Activated naive CD8-positive, alpha-beta T cell treated with anti-CD3 and anti-CD28 coated beads, Interleukin-2, amount 10 ng/mL, durations not matched to agents 7 days and 5 days (primary cell): ENCODE data around the gene INHBB. TPM values are rescaled to one million over a fixed set of nuclear protein-coding genes. Genes with fewer than 3 reads are reported as not detected.
"Not testable (repeated sequence)": the region's sequence is repeated elsewhere in the genome, so short reads cannot be mapped to it uniquely, and the experiment has no call there.

Experiments used
- ATAC-seq: fragments of 150-1000 bp; cut with Tn5 transposase; one replicate; pipeline ENCODE4 v1.10.0; 2021; ENCODE audit warnings: low read depth, moderate library complexity
- POLR2A ChIA-PET: fragments of 350-600 bp; sonication (Branson Sonifier 250); formaldehyde crosslinking; loops from one replicate; lab custom pipeline; 2021; ENCODE audit warnings: antibody characterized with exemption; lab: Charles Lee
- DNase-seq: peaks from one replicate; pipeline ENCODE4 v3.0.0; 2021
- H3K27ac Mint-ChIP-seq: one replicate; pipeline ENCODE4 v1.8.0; 2022; ENCODE audit warnings: mild to moderate bottlenecking, mixed read lengths
- H3K27me3 Mint-ChIP-seq: one replicate; pipeline ENCODE4 v1.8.0; 2022; ENCODE audit warnings: mild to moderate bottlenecking, moderate library complexity, mixed read lengths
- H3K36me3 Mint-ChIP-seq: one replicate; pipeline ENCODE4 v1.8.0; 2021; ENCODE audit warnings: mild to moderate bottlenecking, mixed read lengths
- H3K4me1 Mint-ChIP-seq: one replicate; pipeline ENCODE4 v1.8.0; 2021; ENCODE audit warnings: mixed read lengths
- H3K4me3 Mint-ChIP-seq: one replicate; pipeline ENCODE4 v1.8.0; 2022; ENCODE audit warnings: mild to moderate bottlenecking, moderate library complexity, mixed read lengths
- H3K9me3 Mint-ChIP-seq: one replicate; pipeline ENCODE4 v1.8.0; 2021; ENCODE audit warnings: mixed read lengths
- total RNA-seq, 2 experiments: library from RNA; stranded (reverse); gene quantifications; one replicate each; pipeline ENCODE4 v1.2.3, GENCODE V29; 2021

Gene INHBB
- total RNA-seq, 2 experiments from 2014 or later, result not detected

DNA sequence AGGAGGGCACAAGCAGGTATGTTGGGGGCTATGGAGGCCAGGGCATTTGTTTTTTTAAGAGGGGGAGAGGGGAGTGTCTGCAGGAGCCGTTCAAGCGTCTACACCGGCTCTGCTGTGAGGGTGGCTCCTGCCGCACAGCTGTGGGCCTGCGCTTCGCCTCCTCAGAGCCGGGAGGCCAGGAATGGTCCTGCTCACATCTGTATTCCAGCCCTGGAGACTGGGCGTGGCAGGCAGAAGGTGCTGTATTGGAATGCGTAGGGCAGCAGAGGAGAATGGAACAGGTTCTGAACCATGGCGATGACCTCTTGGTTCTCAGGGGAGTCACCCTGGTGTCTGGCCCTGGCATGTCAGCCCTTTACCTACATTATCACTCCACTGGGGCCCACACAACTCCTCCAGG lies 26.8 kb upstream of the INHBB start:
- Mint-ChIP-seq H3K9me3 (no peaks in the 10 kb centered on the region), H3K27me3 (peaks cover 6% of the 10 kb centered on the region), H3K4me1 (peaks cover 17% of the 10 kb centered on the region), H3K27ac (no peak overlapping the region), H3K36me3 (no peaks in the 10 kb centered on the region), H3K4me3 (no peak overlapping the region)
- POLR2A ChIA-PET, result no interaction called here
- no peak for DNase-seq
- no peak for ATAC-seq

GRCh38 chr2:120319686-120320317 lies 26.1 kb upstream of the INHBB start:
- POLR2A ChIA-PET, result no interaction called here
- H3K27ac Mint-ChIP-seq, result no peak overlapping the region
- ATAC-seq, result no peak
- DNase-seq, result no peak
- no peak overlapping the region for H3K4me3 Mint-ChIP-seq
- peaks cover 11% of the 10 kb centered on the region for H3K4me1 Mint-ChIP-seq
- no peaks in the 10 kb centered on the region for H3K36me3 Mint-ChIP-seq
- H3K9me3 Mint-ChIP-seq, result no peaks in the 10 kb centered on the region
- H3K27me3 Mint-ChIP-seq, result peaks cover 8% of the 10 kb centered on the region

DNA sequence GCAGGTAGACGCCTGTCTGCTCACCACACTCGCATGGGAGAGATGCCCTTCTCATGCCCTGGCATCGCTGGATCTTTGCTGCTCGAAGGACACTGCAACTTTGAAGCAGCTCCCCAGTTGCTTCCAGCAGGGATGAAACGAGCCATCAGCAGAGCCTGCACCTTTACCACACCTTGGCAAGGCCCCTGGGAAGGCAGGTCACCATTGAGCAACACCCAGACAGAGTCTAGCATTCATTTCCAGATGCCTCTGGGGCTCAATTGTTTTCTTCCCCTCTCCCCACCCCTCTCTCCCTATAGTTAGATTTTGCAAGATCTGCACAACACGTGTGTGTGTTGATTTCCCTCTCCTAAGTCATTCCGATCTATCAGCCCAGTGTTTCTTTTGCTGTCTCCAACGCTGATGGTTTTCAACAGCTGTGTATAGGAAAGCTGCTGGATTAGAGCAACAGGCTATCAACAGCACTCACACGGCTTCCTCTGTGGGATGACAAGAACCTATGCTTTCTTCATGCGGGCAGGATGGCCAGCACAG lies 25.6 kb upstream of the INHBB start:
- no peaks in the 10 kb centered on the region for H3K36me3 Mint-ChIP-seq
- H3K27me3 Mint-ChIP-seq, result peaks cover 8% of the 10 kb centered on the region
- no peak overlapping the region for H3K27ac Mint-ChIP-seq
- peaks cover 7% of the 10 kb centered on the region for H3K4me1 Mint-ChIP-seq
- no peaks in the 10 kb centered on the region for H3K9me3 Mint-ChIP-seq
- no peak overlapping the region for H3K4me3 Mint-ChIP-seq
- POLR2A ChIA-PET, result no interaction called here
- ATAC-seq, result no peak
- no peak for DNase-seq

DNA sequence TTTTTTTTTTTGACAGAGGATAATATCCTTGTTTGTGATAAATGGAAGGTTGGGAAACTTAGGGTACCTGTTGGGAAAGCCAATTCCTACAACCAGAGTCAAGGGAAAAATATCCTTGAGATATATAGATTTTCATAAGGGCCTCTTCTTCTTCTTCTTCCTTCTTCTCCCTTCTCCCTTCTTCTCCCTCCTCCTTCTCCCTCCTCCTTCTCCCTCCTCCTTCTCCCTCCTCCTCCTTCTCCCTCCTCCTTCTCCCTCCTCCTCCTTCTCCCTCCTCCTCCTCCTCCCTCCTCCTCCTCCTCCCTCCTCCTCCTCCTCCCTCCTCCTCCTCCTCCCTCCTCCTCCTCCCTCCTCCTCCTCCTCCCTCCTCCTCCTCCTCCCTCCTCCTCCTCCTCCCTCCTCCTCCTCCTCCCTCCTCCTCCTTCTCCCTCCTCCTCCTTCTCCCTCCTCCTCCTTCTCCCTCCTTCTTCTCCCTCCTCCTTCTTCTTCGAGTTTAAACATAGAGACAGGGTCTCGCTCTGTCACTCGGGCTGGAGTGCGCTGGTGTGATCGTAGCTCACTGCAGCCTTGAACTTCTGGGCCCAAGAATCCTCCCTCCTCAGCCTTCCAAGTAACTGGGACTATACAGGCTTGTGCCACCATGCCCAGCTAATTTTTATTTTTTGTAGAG lies 24.9 kb upstream of the INHBB start:
- not testable (repeated sequence) for H3K36me3 Mint-ChIP-seq, H3K9me3 Mint-ChIP-seq, H3K27me3 Mint-ChIP-seq, H3K4me3 Mint-ChIP-seq, ATAC-seq, DNase-seq, H3K4me1 Mint-ChIP-seq, H3K27ac Mint-ChIP-seq
- POLR2A ChIA-PET, result interaction anchor here (0.6 kb wide), 1 partner anchor 9 kb away, joined by 4 read pairs; no protein-coding TSS in a partner anchor

- Mint-ChIP-seq H3K36me3 (no peaks in the 10 kb centered on the region), H3K4me3 (no peak overlapping the region), H3K4me1 (peaks cover 7% of the 10 kb centered on the region), H3K27me3 (peaks cover 8% of the 10 kb centered on the region), H3K9me3 (no peaks in the 10 kb centered on the region), H3K27ac (no peak overlapping the region)
- POLR2A ChIA-PET, result no interaction called here
- DNase-seq (no peak), ATAC-seq (peak; percentile 51)
Measured at GRCh38 chr2:120321721-120322284, 24.1 kb upstream of the INHBB start.

- Mint-ChIP-seq H3K27me3 (peaks cover 11% of the 10 kb centered on the region), H3K4me3 (no peak overlapping the region), H3K4me1 (peaks cover 7% of the 10 kb centered on the region), H3K36me3 (no peaks in the 10 kb centered on the region), H3K27ac (no peak overlapping the region), H3K9me3 (no peaks in the 10 kb centered on the region)
- no peak for ATAC-seq
- POLR2A ChIA-PET, result no interaction called here
- DNase-seq, result no peak
Measured at GRCh38 chr2:120322329-120322728, 23.6 kb upstream of the INHBB start.

DNA sequence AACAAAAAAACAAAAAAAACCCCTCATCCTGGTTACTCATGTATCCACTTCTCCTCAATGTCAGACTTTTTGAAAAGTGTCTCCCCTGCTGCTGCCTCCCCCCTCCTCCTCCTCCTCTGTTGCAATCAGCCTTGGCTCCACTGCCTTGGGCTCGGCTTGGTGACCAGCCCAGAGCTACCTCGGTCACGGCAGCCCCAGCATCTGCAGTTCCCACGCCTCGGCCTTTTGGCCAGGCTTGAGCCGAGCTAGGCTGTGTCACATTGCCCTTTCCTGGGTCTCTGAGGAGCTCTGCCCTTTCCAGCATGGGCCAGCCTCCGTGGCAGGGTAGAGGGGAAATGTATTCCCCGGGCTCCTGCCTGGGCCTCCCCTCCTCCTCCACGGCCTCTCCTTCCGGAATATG lies 22.7 kb upstream of the INHBB start:
- ATAC-seq (no peak), DNase-seq (no peak)
- no peaks in the 10 kb centered on the region for H3K9me3 Mint-ChIP-seq
- H3K27ac Mint-ChIP-seq, result no peak overlapping the region
- peaks cover 4% of the 10 kb centered on the region for H3K4me1 Mint-ChIP-seq
- no peak overlapping the region for H3K4me3 Mint-ChIP-seq
- no peaks in the 10 kb centered on the region for H3K36me3 Mint-ChIP-seq
- POLR2A ChIA-PET, result no interaction called here
- H3K27me3 Mint-ChIP-seq, result peaks cover 11% of the 10 kb centered on the region

DNA sequence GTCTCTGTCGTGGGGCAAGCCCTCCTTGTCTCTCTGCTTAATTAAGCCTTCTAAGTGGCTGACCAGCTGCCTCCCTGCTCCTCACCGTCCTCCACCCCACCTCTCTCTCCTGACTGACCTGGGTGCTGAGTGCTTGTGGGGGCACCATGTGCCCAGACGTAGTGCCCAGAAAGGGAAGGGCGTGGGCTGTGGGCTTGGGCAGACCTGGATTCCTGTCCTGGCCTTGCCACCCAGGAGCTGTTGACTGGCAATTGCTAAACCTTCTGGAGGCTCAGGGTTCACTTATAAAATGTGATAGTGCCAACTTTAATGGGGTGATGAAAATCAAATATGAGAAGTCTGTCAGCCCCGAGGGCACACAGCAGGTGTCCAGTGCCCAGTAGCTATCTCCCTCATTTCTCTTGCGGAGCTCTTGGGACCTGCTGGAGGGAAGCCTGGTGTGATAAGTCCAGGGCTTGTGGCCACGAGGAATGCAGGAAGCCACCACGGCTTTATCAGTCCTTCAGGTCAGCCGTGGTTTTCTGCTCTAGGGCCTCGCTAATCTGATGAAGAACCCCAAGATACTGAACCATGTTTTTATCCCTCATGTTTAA lies 22.0 kb upstream of the INHBB start:
- H3K9me3 Mint-ChIP-seq, result no peaks in the 10 kb centered on the region
- no peaks in the 10 kb centered on the region for H3K36me3 Mint-ChIP-seq
- no peak for DNase-seq
- ATAC-seq, result no peak
- H3K27me3 Mint-ChIP-seq, result peaks cover 11% of the 10 kb centered on the region
- H3K27ac Mint-ChIP-seq, result no peak overlapping the region
- H3K4me3 Mint-ChIP-seq, result no peak overlapping the region
- H3K4me1 Mint-ChIP-seq, result peaks cover 2% of the 10 kb centered on the region
- POLR2A ChIA-PET, result no interaction called here

DNA sequence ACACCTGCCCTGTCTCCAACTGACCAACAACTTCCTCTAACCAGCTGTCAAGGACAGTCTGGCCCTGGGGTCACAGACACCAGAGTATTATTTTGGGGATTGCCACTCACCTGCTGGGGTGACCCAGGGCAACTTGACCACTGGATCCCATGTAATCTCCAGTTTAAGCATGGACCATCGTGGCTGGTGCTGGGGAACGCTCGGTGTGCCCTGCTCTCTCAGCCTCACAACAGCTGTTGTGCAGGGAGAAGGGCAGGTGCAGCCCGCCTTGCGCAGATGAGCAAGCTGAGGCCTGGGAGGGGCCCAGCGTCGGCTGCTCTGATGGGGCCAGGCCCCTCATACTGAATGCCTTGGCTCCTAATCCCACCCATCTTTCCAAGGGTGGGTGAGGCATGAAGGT lies 21.0 kb upstream of the INHBB start:
- ATAC-seq, result no peak
- Mint-ChIP-seq H3K36me3 (no peaks in the 10 kb centered on the region), H3K4me1 (peaks cover 2% of the 10 kb centered on the region), H3K27ac (no peak overlapping the region), H3K27me3 (peaks cover 11% of the 10 kb centered on the region), H3K4me3 (no peak overlapping the region), H3K9me3 (no peaks in the 10 kb centered on the region)
- DNase-seq, result no peak
- POLR2A ChIA-PET, result no interaction called here

GRCh38 chr2:120326066-120326465 lies 19.9 kb upstream of the INHBB start:
- DNase-seq (no peak), ATAC-seq (no peak)
- Mint-ChIP-seq H3K4me3 (no peak overlapping the region), H3K4me1 (peaks cover 2% of the 10 kb centered on the region), H3K36me3 (no peaks in the 10 kb centered on the region), H3K9me3 (no peaks in the 10 kb centered on the region), H3K27me3 (peaks cover 14% of the 10 kb centered on the region), H3K27ac (no peak overlapping the region)
- POLR2A ChIA-PET, result interaction anchor here (1.1 kb wide), 1 partner anchor 12 kb away, joined by 3 read pairs; no protein-coding TSS in a partner anchor

DNA sequence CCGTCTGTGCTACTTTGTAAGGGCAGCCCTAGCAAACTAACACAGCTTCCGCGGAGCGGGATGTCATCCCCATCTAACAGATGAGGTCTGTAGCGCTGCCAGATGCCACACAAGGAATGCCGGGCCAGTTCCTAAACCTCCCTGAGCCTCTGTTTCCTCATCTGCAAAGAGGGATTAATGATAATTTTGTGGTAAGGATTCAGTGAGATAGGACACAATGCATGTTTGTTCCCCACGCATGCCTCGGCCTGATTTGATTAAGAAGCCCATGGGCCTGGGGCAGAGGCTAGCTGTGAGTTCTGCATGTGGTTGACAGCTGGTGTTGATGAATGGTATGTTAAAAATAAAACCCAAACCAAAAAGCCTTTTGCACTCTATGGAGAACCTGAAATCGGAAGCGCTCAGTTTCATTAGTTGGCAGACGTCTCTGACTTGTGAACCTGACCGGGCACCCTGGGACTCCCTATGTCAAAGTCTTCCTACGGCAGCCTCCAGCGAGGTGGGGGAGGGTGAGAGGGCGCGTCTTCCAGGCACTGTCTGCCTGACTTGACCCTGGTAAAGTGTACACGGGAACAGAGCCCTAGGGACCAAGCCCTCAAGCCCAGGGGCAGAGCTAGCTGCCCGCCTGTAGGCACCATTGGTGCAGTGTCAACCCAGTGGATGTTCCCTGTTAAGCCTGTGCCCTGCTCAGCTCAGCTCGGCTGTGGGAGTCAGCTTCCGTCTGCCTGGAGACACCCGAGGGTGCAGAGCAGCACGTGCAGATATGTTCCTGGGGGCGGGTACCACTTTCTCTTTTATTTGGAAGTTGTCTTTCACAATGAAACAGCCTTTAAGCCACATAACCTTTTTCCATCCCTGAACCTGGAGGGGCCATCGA lies 14.8 kb upstream of the INHBB start:
- POLR2A ChIA-PET, result no interaction called here
- H3K27me3 Mint-ChIP-seq, result peaks cover 26% of the 10 kb centered on the region
- DNase-seq, result no peak

GRCh38 chr2:120331903-120332302 lies 14.0 kb upstream of the INHBB start:
- Mint-ChIP-seq H3K27ac (no peak overlapping the region), H3K9me3 (peaks cover 3% of the 10 kb centered on the region), H3K4me3 (no peak overlapping the region), H3K36me3 (no peaks in the 10 kb centered on the region), H3K27me3 (peaks cover 26% of the 10 kb centered on the region), H3K4me1 (no peaks in the 10 kb centered on the region)
- DNase-seq (no peak), ATAC-seq (no peak)
- POLR2A ChIA-PET, result interaction anchor here (0.6 kb wide), 1 partner anchor 353 kb away, joined by 3 read pairs; no protein-coding TSS in a partner anchor

More for the DNA sequence above, 14.8 kb upstream of the INHBB start:
- Mint-ChIP-seq H3K36me3 (no peaks in the 10 kb centered on the region), H3K9me3 (peaks cover 3% of the 10 kb centered on the region), H3K4me3 (no peak overlapping the region), H3K27ac (no peak overlapping the region), H3K4me1 (no peaks in the 10 kb centered on the region)
- ATAC-seq, result no peak

- Mint-ChIP-seq H3K27ac (no peak overlapping the region), H3K9me3 (peaks cover 3% of the 10 kb centered on the region), H3K27me3 (peaks cover 23% of the 10 kb centered on the region)
Measured at GRCh38 chr2:120332384-120332783, 13.6 kb upstream of the INHBB start.

More at GRCh38 chr2:120332384-120332783, 13.6 kb upstream of the INHBB start:
- no peaks in the 10 kb centered on the region for H3K36me3 Mint-ChIP-seq
- no peak for DNase-seq
- POLR2A ChIA-PET, result interaction anchor here (0.6 kb wide), 1 partner anchor 352 kb away, joined by 3 read pairs; no protein-coding TSS in a partner anchor
- no peak for ATAC-seq
- no peaks in the 10 kb centered on the region for H3K4me1 Mint-ChIP-seq
- H3K4me3 Mint-ChIP-seq, result no peak overlapping the region
